ENCODE measurements around the gene DTNB.

GRCh38 chr2:25551316-25551715 is 122.1 kb downstream of the DTNB start:
- no peak for TF ChIP-seq EZH2 (IDR thresholded peaks at IDR 0.05; ENCODE audit: borderline replicate concordance, insufficient read depth, low read length, poor library complexity, severe bottlenecking)
- TF ChIP-seq, protein P1, sequence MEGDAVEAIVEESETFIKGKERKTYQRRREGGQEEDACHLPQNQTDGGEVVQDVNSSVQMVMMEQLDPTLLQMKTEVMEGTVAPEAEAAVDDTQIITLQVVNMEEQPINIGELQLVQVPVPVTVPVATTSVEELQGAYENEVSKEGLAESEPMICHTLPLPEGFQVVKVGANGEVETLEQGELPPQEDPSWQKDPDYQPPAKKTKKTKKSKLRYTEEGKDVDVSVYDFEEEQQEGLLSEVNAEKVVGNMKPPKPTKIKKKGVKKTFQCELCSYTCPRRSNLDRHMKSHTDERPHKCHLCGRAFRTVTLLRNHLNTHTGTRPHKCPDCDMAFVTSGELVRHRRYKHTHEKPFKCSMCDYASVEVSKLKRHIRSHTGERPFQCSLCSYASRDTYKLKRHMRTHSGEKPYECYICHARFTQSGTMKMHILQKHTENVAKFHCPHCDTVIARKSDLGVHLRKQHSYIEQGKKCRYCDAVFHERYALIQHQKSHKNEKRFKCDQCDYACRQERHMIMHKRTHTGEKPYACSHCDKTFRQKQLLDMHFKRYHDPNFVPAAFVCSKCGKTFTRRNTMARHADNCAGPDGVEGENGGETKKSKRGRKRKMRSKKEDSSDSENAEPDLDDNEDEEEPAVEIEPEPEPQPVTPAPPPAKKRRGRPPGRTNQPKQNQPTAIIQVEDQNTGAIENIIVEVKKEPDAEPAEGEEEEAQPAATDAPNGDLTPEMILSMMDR (IDR thresholded peaks at IDR 0.05; ENCODE audit: poor library complexity, severe bottlenecking), result no peak
- no peak for TF ChIP-seq EP300 (conservative IDR thresholded peaks at IDR 0.05; ENCODE audit: poor library complexity, severe bottlenecking)
- no peak for TF ChIP-seq RAD21 (conservative IDR thresholded peaks at IDR 0.05)
- TF ChIP-seq POLR2AphosphoS5 (IDR thresholded peaks at IDR 0.05), result no peak
- TF ChIP-seq REST (IDR thresholded peaks at IDR 0.05; ENCODE audit: borderline replicate concordance), result no peak
- no peak for TF ChIP-seq SMC3 (conservative IDR thresholded peaks at IDR 0.05; ENCODE audit: poor library complexity)
